ENCODE measurements around the gene AKAP1.

The AKAP1 gene

GRCh38 chr17:57088298-57088697 lies 3.3 kb downstream of the AKAP1 start:
- Histone ChIP-seq H3K9ac (ENCODE audit: insufficient read length, low read depth) (no peak overlapping the region), H3K9me3 (ENCODE audit: insufficient read depth, low read length) (no peaks in the 10 kb centered on the region)
- no peak for DNase-seq (ENCODE audit: low read depth, low spot score)

DNA sequence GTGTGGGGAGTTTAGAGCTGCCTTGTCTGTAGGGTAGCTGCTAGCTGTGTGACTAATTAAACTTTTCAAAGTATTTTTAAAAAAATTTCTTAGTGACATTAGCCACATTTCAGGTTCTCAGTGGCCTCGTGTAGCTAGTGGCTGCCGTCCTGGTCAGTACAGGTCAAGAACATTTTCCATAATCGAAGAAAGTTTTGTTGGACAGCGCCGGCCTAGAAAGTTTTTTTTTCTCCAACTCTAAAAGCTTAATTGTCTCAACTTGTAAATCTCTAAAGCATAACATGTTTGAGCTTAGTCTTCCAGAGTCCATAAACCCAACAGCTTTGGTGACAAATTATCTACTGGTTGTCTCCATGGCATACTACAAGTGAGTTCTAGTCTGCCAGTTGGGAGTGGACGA lies 4.3 kb downstream of the AKAP1 start:
- TF ChIP-seq SUZ12 (IDR thresholded peaks at IDR 0.05; ENCODE audit: extremely low read depth, insufficient read depth, insufficient read length) (no peak), ZNF274 (IDR thresholded peaks at IDR 0.05; ENCODE audit: low read depth, low read length) (no peak), YY1 (IDR thresholded peaks at IDR 0.05; ENCODE audit: insufficient read depth, insufficient read length) (no peak)
- DNase-seq (ENCODE audit: low read depth, low spot score): no peak
- peaks cover 6% of the 10 kb centered on the region for H3K27me3 ChIP-seq (ENCODE audit: insufficient read depth, insufficient read length)
- H3K36me3 ChIP-seq (ENCODE audit: insufficient read depth, insufficient read length, low read length): peaks cover 3% of the 10 kb centered on the region
- H3K9ac ChIP-seq (ENCODE audit: insufficient read length, low read depth): no peak overlapping the region
- H3K4me3 ChIP-seq (ENCODE audit: insufficient read length, low read depth): no peak overlapping the region
- peaks cover 15% of the 10 kb centered on the region for H3K4me1 ChIP-seq (ENCODE audit: insufficient read depth, insufficient read length)
- H3K9me3 ChIP-seq (ENCODE audit: insufficient read depth, low read length): no peaks in the 10 kb centered on the region

More at GRCh38 chr17:57088298-57088697, 3.3 kb downstream of the AKAP1 start:
- Histone ChIP-seq H3K4me1 (ENCODE audit: insufficient read depth, insufficient read length) (peaks cover 15% of the 10 kb centered on the region), H3K36me3 (ENCODE audit: insufficient read depth, insufficient read length, low read length) (peaks cover 3% of the 10 kb centered on the region), H3K4me3 (ENCODE audit: insufficient read length, low read depth) (no peak overlapping the region), H3K27me3 (ENCODE audit: insufficient read depth, insufficient read length) (peaks cover 6% of the 10 kb centered on the region)
- TF ChIP-seq ZNF274 (IDR thresholded peaks at IDR 0.05; ENCODE audit: low read depth, low read length) (no peak), YY1 (IDR thresholded peaks at IDR 0.05; ENCODE audit: insufficient read depth, insufficient read length) (no peak), SUZ12 (IDR thresholded peaks at IDR 0.05; ENCODE audit: extremely low read depth, insufficient read depth, insufficient read length) (no peak)

GRCh38 chr17:57090560-57091185 lies 5.6 kb downstream of the AKAP1 start:
- H3K27me3 ChIP-seq (ENCODE audit: insufficient read depth, insufficient read length): peaks cover 6% of the 10 kb centered on the region
- peaks cover 15% of the 10 kb centered on the region for H3K4me1 ChIP-seq (ENCODE audit: insufficient read depth, insufficient read length)
- DNase-seq (ENCODE audit: low read depth, low spot score): no peak
- no peaks in the 10 kb centered on the region for H3K9me3 ChIP-seq (ENCODE audit: insufficient read depth, low read length)
- peaks cover 3% of the 10 kb centered on the region for H3K36me3 ChIP-seq (ENCODE audit: insufficient read depth, insufficient read length, low read length)
- H3K4me3 ChIP-seq (ENCODE audit: insufficient read length, low read depth): no peak overlapping the region
- H3K9ac ChIP-seq (ENCODE audit: insufficient read length, low read depth): peak overlapping the region; percentile 32
- TF ChIP-seq ZNF274 (IDR thresholded peaks at IDR 0.05; ENCODE audit: low read depth, low read length): no peak
- TF ChIP-seq SUZ12 (IDR thresholded peaks at IDR 0.05; ENCODE audit: extremely low read depth, insufficient read depth, insufficient read length): no peak
- TF ChIP-seq YY1 (IDR thresholded peaks at IDR 0.05; ENCODE audit: insufficient read depth, insufficient read length): no peak

DNA sequence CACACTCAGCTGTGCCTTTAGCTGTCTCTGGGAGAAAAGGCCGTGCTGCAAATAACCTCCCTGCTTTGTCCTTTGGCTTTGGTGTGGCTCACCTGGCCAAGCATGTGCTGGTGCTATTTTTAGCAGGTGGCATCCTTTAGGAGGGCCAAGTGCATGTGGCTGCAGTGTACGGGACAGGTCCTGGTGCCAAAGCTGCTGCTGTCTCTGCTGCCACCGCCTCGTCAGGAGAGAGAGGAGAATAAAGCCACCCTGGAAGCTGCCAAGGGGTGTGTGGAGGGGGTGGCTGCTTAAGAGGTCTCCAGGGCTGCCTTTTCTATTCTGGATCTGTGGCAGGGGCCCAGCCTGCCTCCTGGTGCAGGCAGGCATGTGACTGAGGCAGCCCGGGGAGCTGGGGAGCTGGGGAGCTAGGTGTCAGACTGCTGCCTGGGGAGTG lies 6.2 kb downstream of the AKAP1 start:
- Histone ChIP-seq H3K9ac (ENCODE audit: insufficient read length, low read depth) (no peak overlapping the region), H3K4me3 (ENCODE audit: insufficient read length, low read depth) (no peak overlapping the region), H3K9me3 (ENCODE audit: insufficient read depth, low read length) (no peaks in the 10 kb centered on the region), H3K4me1 (ENCODE audit: insufficient read depth, insufficient read length) (peaks cover 15% of the 10 kb centered on the region), H3K27me3 (ENCODE audit: insufficient read depth, insufficient read length) (peaks cover 6% of the 10 kb centered on the region), H3K36me3 (ENCODE audit: insufficient read depth, insufficient read length, low read length) (peaks cover 5% of the 10 kb centered on the region)
- TF ChIP-seq ZNF274 (IDR thresholded peaks at IDR 0.05; ENCODE audit: low read depth, low read length) (no peak), SUZ12 (IDR thresholded peaks at IDR 0.05; ENCODE audit: extremely low read depth, insufficient read depth, insufficient read length) (no peak), YY1 (IDR thresholded peaks at IDR 0.05; ENCODE audit: insufficient read depth, insufficient read length) (no peak)
- DNase-seq (ENCODE audit: low read depth, low spot score): no peak

DNA sequence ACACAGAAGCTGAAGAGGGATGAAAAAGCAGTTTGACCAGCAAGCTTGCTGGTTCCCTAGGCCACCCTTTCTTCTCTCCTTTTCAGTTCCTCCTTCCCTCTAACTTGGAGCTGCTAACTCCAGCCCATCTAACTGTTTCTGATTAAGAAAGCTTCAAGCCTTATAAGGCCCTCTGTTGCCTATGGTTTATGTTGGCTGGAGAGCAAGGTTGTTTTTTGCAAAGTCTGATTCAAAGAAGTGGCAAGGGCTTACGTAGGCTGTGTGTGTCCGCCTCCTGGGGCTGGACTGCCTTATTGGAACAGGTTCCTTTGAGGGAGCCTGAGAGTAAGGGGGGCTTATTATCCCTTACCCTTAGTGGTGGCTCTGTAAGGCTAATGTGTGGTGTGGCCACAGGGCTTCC lies 7.1 kb downstream of the AKAP1 start:
- Histone ChIP-seq H3K27me3 (ENCODE audit: insufficient read depth, insufficient read length) (peaks cover 2% of the 10 kb centered on the region), H3K4me1 (ENCODE audit: insufficient read depth, insufficient read length) (peaks cover 16% of the 10 kb centered on the region), H3K9ac (ENCODE audit: insufficient read length, low read depth) (no peak overlapping the region), H3K36me3 (ENCODE audit: insufficient read depth, insufficient read length, low read length) (peaks cover 5% of the 10 kb centered on the region), H3K4me3 (ENCODE audit: insufficient read length, low read depth) (no peak overlapping the region), H3K9me3 (ENCODE audit: insufficient read depth, low read length) (no peaks in the 10 kb centered on the region)
- DNase-seq (ENCODE audit: low read depth, low spot score): no peak
- TF ChIP-seq ZNF274 (IDR thresholded peaks at IDR 0.05; ENCODE audit: low read depth, low read length) (no peak), SUZ12 (IDR thresholded peaks at IDR 0.05; ENCODE audit: extremely low read depth, insufficient read depth, insufficient read length) (no peak), YY1 (IDR thresholded peaks at IDR 0.05; ENCODE audit: insufficient read depth, insufficient read length) (no peak)

GRCh38 chr17:57092779-57093178 lies 7.7 kb downstream of the AKAP1 start:
- peaks cover 5% of the 10 kb centered on the region for H3K36me3 ChIP-seq (ENCODE audit: insufficient read depth, insufficient read length, low read length)
- H3K9ac ChIP-seq (ENCODE audit: insufficient read length, low read depth): no peak overlapping the region
- no peak overlapping the region for H3K4me3 ChIP-seq (ENCODE audit: insufficient read length, low read depth)
- no peak for DNase-seq (ENCODE audit: low read depth, low spot score)
- TF ChIP-seq ZNF274 (IDR thresholded peaks at IDR 0.05; ENCODE audit: low read depth, low read length) (no peak), YY1 (IDR thresholded peaks at IDR 0.05; ENCODE audit: insufficient read depth, insufficient read length) (no peak), SUZ12 (IDR thresholded peaks at IDR 0.05; ENCODE audit: extremely low read depth, insufficient read depth, insufficient read length) (no peak)
- no peaks in the 10 kb centered on the region for H3K27me3 ChIP-seq (ENCODE audit: insufficient read depth, insufficient read length)
- no peaks in the 10 kb centered on the region for H3K9me3 ChIP-seq (ENCODE audit: insufficient read depth, low read length)
- H3K4me1 ChIP-seq (ENCODE audit: insufficient read depth, insufficient read length): peaks cover 16% of the 10 kb centered on the region

- Histone ChIP-seq H3K4me1 (ENCODE audit: insufficient read depth, insufficient read length) (peaks cover 21% of the 10 kb centered on the region), H3K36me3 (ENCODE audit: insufficient read depth, insufficient read length, low read length) (peaks cover 5% of the 10 kb centered on the region), H3K27me3 (ENCODE audit: insufficient read depth, insufficient read length) (no peaks in the 10 kb centered on the region), H3K9ac (ENCODE audit: insufficient read length, low read depth) (no peak overlapping the region), H3K4me3 (ENCODE audit: insufficient read length, low read depth) (no peak overlapping the region), H3K9me3 (ENCODE audit: insufficient read depth, low read length) (no peaks in the 10 kb centered on the region)
- DNase-seq (ENCODE audit: low read depth, low spot score): no peak
- TF ChIP-seq YY1 (IDR thresholded peaks at IDR 0.05; ENCODE audit: insufficient read depth, insufficient read length) (no peak), SUZ12 (IDR thresholded peaks at IDR 0.05; ENCODE audit: extremely low read depth, insufficient read depth, insufficient read length) (no peak), ZNF274 (IDR thresholded peaks at IDR 0.05; ENCODE audit: low read depth, low read length) (no peak)
These were observed 11.6 kb downstream of the AKAP1 start for GRCh38 chr17:57096472-57097202.

Data from NT2/D1 (cell line).